HCT116 (cell line): ENCODE data around the gene ATP1A2. TPM values are rescaled to one million over a fixed set of nuclear protein-coding genes. Genes with fewer than 3 reads are reported as not detected.

ENCODE experiments used
- ATAC-seq: fragments of 200-7000 bp; cut with Tn5 transposase; 2 replicates; pipeline ENCODE4 v1.9.1; 2020; ENCODE audit warnings: mild to moderate bottlenecking, moderate library complexity
- BruUV-seq: library from RNA; stranded (reverse); fragments of 400-500 nt; replicated peaks from 2 replicates; lab custom pipeline; 2021; lab: Mats Ljungman, UMichigan
- CTCF ChIA-PET: fragments of 300-600 bp; sonication (Branson Sonifier 250); formaldehyde crosslinking; loops from one replicate; lab custom pipeline; 2021; ENCODE audit warnings: antibody characterized with exemption; lab: Charles Lee
- POLR2A ChIA-PET: fragments of 300-600, 350-600 bp; sonication (Branson Sonifier 250); formaldehyde crosslinking; loops from one replicate; lab custom pipeline; 2021; ENCODE audit warnings: antibody characterized with exemption; lab: Charles Lee
- RAD21 ChIA-PET, 2 experiments: fragments of 300-600 bp; sonication (Branson Sonifier 250); formaldehyde crosslinking; loops; one replicate each; lab custom pipeline; 2023; ENCODE audit warnings: low total read pairs in 2 of 2; ENCODE audit not compliant: uncharacterized antibody in 2 of 2, unreplicated experiment in 2 of 2, low non-redundant PET in 1 of 2; lab: Charles Lee
- DNase-seq: peaks from one replicate; pipeline ENCODE4 v3.0.0-alpha.2; 2010; ENCODE audit warnings: low read depth, low spot score
- H2AFZ ChIP-seq: fragments of 200-600 bp; shearing (Covaris generic), sonication (generic); 2 replicates; pipeline ENCODE4 v1.6.1; 2017; ENCODE audit warnings: low read depth, mixed run types, mixed read lengths, antibody characterized with exemption, low read length; ENCODE audit not compliant: poor library complexity, severe bottlenecking
- H3K27ac ChIP-seq: 2 replicates; pipeline ENCODE4 v1.5.1; 2012; ENCODE audit warnings: low read depth, low read length
- H3K27me3 ChIP-seq: fragments of 200-600 bp; sonication (generic); 2 replicates; pipeline ENCODE4 v1.6.1; 2016; ENCODE audit warnings: mixed run types, low read length, mixed read lengths; ENCODE audit not compliant: insufficient read depth
- H3K36me3 ChIP-seq, 2 experiments: fragments of 200-500 bp in 1 of 2; fragments of 200-600 bp in 1 of 2; sonication (Bioruptor generic) in 1 of 2; sonication (generic) in 1 of 2; 2 replicates each; pipeline versions ENCODE4 v1.5.1 to v1.6.1; 2014 to 2016; ENCODE audit warnings: low read length in 2 of 2, inconsistent platforms in 1 of 2, mixed read lengths in 1 of 2, mixed run types in 1 of 2; ENCODE audit not compliant: insufficient read depth in 2 of 2, control insufficient read depth in 1 of 2
- H3K4me1 ChIP-seq, 2 experiments: fragments of 200-600 bp in 1 of 2; sonication (generic) in 1 of 2; 2 replicates each; pipeline versions ENCODE4 v1.5.1 to v1.6.1; 2012 to 2017; ENCODE audit warnings: low read length in 2 of 2, inconsistent platforms in 1 of 2, mild to moderate bottlenecking in 1 of 2, mixed read lengths in 1 of 2, mixed run types in 1 of 2, moderate library complexity in 1 of 2; ENCODE audit not compliant: insufficient read depth in 2 of 2, control insufficient read depth in 1 of 2
- H3K4me2 ChIP-seq: fragments of 200-600 bp; sonication (generic); 2 replicates; pipeline ENCODE4 v1.6.1; 2017; ENCODE audit warnings: mixed run types, low read length, mixed read lengths
- H3K4me3 ChIP-seq, 2 experiments: fragments of 200-600 bp in 1 of 2; sonication (generic) in 1 of 2; replicated peaks in 1 of 2; 2 replicates each; pipeline ENCODE4 v1.5.1; 2011 to 2016; ENCODE audit warnings: low read length in 2 of 2, control low read depth in 1 of 2, low read depth in 1 of 2, mild to moderate bottlenecking in 1 of 2, mixed read lengths in 1 of 2, mixed run types in 1 of 2
- H3K79me2 ChIP-seq: fragments of 200-600 bp; sonication (generic); 2 replicates; pipeline ENCODE4 v1.6.1; 2017; ENCODE audit warnings: mild to moderate bottlenecking, mixed run types, low read length, moderate library complexity, mixed read lengths; ENCODE audit not compliant: insufficient read depth
- H3K9ac ChIP-seq: fragments of 200-600 bp; sonication (generic); 2 replicates; pipeline ENCODE4 v1.6.1; 2016; ENCODE audit warnings: low read length, mixed read lengths
- H3K9me2 ChIP-seq: fragments of 200-600 bp; sonication (generic), shearing (Covaris generic); 2 replicates; pipeline ENCODE4 v1.6.1; 2017; ENCODE audit warnings: mixed run types, mild to moderate bottlenecking, moderate library complexity; ENCODE audit not compliant: insufficient read depth
- H3K9me3 ChIP-seq, 2 experiments: fragments of 200-500 bp in 1 of 2; fragments of 200-600 bp in 1 of 2; sonication (Bioruptor generic) in 1 of 2; sonication (generic) in 1 of 2; 2 replicates each; pipeline ENCODE4 v1.6.1; 2014 to 2017; ENCODE audit warnings: low read length in 2 of 2, mixed read lengths in 2 of 2, inconsistent platforms in 1 of 2, low read depth in 1 of 2, mild to moderate bottlenecking in 1 of 2, mixed run types in 1 of 2, moderate library complexity in 1 of 2; ENCODE audit not compliant: control insufficient read depth in 1 of 2, insufficient read depth in 1 of 2
- H4K20me1 ChIP-seq: fragments of 200-600 bp; sonication (generic), shearing (Covaris generic); 2 replicates; pipeline ENCODE4 v1.6.1; 2017; ENCODE audit warnings: mixed run types, mild to moderate bottlenecking, moderate library complexity; ENCODE audit not compliant: insufficient read depth
- CEBPB ChIP-seq: IDR thresholded peaks from 2 replicates; pipeline ENCODE4 v1.6.1; 2012; ENCODE audit warnings: low read depth
- EGR1 ChIP-seq: IDR thresholded peaks from 2 replicates; pipeline ENCODE4 v1.6.1; 2012; ENCODE audit warnings: low read depth
- EZH2 ChIP-seq: fragments of 200-600 bp; sonication (generic); IDR thresholded peaks from 2 replicates; pipeline ENCODE4 v1.6.1; 2017; ENCODE audit warnings: antibody characterized with exemption, mixed run types
- EZH2phosphoT487 ChIP-seq: fragments of 200-600 bp; IDR thresholded peaks from 2 replicates; pipeline ENCODE4 v1.6.1; 2018; ENCODE audit warnings: antibody characterized with exemption, borderline replicate concordance
- FOSL1 ChIP-seq: IDR thresholded peaks from 2 replicates; pipeline ENCODE4 v1.6.1; 2012; ENCODE audit warnings: low read depth
- JUND ChIP-seq: IDR thresholded peaks from 2 replicates; pipeline ENCODE4 v1.6.1; 2012
- POLR2A ChIP-seq: IDR thresholded peaks from 2 replicates; pipeline ENCODE4 v1.7.0; 2011; ENCODE audit warnings: borderline replicate concordance; ENCODE audit not compliant: insufficient read depth, insufficient read length; ENCODE audit errors: extremely low read depth
- SIN3A ChIP-seq: IDR thresholded peaks from 2 replicates; pipeline ENCODE4 v1.6.1; 2012; ENCODE audit warnings: low read depth
- SRF ChIP-seq: IDR thresholded peaks from 2 replicates; pipeline ENCODE4 v1.6.1; 2012; ENCODE audit warnings: low read depth
- YY1 ChIP-seq: IDR thresholded peaks from 2 replicates; pipeline ENCODE4 v1.6.1; 2011; ENCODE audit warnings: low read length, low read depth, moderate library complexity, mild to moderate bottlenecking; ENCODE audit not compliant: insufficient replicate concordance; ENCODE audit errors: extremely low read depth
- ZFX ChIP-seq: fragments of 450-650 bp; IDR thresholded peaks from 2 replicates; pipeline ENCODE4 v1.6.1; 2017
- intact Hi-C: fragments of 100-400 bp; cut with micrococcal nuclease; formaldehyde crosslinking; loops from 2 replicates; pipeline ENCODE4 v1.10.0; 2022
- total RNA-seq: library from RNA; stranded (reverse); gene quantifications from one replicate; pipeline ENCODE4 v1.2.1, GENCODE V29; 2021; ENCODE audit not compliant: unreplicated experiment
- TF ChIP-seq, protein P1 (sequence below), 3 experiments: fragments of 200-600 bp in 1 of 3; sonication (generic) in 1 of 3; IDR thresholded peaks in 2 of 3; conservative IDR thresholded peaks in 1 of 3; 2 replicates each; pipeline ENCODE4 v1.5.1; 2012 to 2017; ENCODE audit warnings: low read depth in 2 of 3, low read length in 2 of 3, antibody characterized with exemption in 1 of 3, borderline replicate concordance in 1 of 3, control low read depth in 1 of 3, mild to moderate bottlenecking in 1 of 3, mixed read lengths in 1 of 3, mixed run types in 1 of 3, moderate library complexity in 1 of 3; ENCODE audit not compliant: insufficient read depth in 1 of 3
- TF ChIP-seq, protein P2 (sequence below): IDR thresholded peaks from 2 replicates; pipeline ENCODE4 v1.6.1; 2011; ENCODE audit warnings: mild to moderate bottlenecking, low read length, moderate library complexity; ENCODE audit not compliant: insufficient replicate concordance; ENCODE audit errors: extremely low read depth
- TF ChIP-seq, protein P3 (sequence below): IDR thresholded peaks from 2 replicates; pipeline ENCODE4 v1.6.1; 2012

Gene ATP1A2
- total RNA-seq, 1 experiment from 2014 or later, result not detected

DNA sequence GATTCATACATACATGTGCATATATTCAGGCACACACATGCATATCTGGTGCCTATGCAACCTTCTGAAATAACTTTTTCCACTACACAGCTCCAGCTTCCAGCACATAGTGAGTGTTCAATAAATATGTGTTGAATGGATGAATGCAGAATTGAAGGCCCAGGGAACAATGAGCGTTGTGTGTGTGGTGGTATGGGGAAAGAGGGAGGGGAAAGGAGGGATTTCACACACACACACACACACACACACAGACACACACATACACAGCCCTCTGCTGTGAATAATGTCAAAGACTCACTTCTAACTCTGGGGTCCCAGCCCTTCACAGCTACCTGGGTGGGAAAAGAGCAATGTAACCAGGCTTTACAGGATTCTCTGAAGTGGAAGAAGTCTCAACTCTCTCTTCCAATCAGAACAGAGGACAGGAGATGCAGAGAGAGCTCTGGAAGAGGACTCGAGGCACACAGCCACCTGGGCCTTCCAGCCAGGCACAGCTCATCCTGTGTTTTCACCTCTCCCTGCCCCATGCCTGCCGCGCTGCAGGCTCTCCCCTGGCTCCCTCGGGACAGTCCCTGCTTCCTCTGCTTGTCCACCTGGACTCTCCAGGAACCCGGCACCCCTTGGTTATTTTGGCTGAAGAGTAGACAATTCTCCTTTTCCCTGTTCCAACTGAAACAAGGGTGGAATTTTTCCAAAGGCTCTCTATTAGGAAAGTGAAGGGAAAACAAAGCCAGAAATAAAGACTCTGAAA lies 11.7 kb upstream of the ATP1A2 start:
- DNase-seq, result no peak
- ChIA-PET RAD21 (no interaction called here), CTCF (interaction anchor here (2.2 to 4.7 kb wide), 4 partner anchors 148 to 271 kb away, joined by 14 to 51 read pairs (median 30); no protein-coding TSS in a partner anchor), POLR2A (no interaction called here)
- Histone ChIP-seq H3K79me2 (no peaks in the 10 kb centered on the region), H2AFZ (no peak overlapping the region), H3K27me3 (no peaks in the 10 kb centered on the region), H3K9ac (no peak overlapping the region), H3K4me1 (peaks cover 6 to 24% of the 10 kb centered on the region in 2 experiments), H3K36me3 (no peaks in the 10 kb centered on the region), H3K27ac (no peak overlapping the region), H3K4me3 (no peak overlapping the region), H3K9me2 (no peaks in the 10 kb centered on the region), H3K9me3 (no peaks in the 10 kb centered on the region), H3K4me2 (no peak overlapping the region), H4K20me1 (no peaks in the 10 kb centered on the region)
- ATAC-seq, result no peak
- BruUV-seq, result no TSS peak
- intact Hi-C loops, result loop anchor here (5.0 kb wide), 1 partner anchor 503 kb away; no protein-coding TSS in a partner anchor
- TF ChIP-seq SRF (no peak), SIN3A (no peak), JUND (no peak), EZH2phosphoT487 (no peak)
- TF ChIP-seq, protein P1, sequence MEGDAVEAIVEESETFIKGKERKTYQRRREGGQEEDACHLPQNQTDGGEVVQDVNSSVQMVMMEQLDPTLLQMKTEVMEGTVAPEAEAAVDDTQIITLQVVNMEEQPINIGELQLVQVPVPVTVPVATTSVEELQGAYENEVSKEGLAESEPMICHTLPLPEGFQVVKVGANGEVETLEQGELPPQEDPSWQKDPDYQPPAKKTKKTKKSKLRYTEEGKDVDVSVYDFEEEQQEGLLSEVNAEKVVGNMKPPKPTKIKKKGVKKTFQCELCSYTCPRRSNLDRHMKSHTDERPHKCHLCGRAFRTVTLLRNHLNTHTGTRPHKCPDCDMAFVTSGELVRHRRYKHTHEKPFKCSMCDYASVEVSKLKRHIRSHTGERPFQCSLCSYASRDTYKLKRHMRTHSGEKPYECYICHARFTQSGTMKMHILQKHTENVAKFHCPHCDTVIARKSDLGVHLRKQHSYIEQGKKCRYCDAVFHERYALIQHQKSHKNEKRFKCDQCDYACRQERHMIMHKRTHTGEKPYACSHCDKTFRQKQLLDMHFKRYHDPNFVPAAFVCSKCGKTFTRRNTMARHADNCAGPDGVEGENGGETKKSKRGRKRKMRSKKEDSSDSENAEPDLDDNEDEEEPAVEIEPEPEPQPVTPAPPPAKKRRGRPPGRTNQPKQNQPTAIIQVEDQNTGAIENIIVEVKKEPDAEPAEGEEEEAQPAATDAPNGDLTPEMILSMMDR (IDR thresholded peaks at IDR 0.05 in 2 of 3, conservative IDR thresholded peaks at IDR 0.05 in 1 of 3; ENCODE audit: borderline replicate concordance in 1 of 3, insufficient read depth in 1 of 3, low read depth in 2 of 3, low read length in 2 of 3), result no peak

DNA sequence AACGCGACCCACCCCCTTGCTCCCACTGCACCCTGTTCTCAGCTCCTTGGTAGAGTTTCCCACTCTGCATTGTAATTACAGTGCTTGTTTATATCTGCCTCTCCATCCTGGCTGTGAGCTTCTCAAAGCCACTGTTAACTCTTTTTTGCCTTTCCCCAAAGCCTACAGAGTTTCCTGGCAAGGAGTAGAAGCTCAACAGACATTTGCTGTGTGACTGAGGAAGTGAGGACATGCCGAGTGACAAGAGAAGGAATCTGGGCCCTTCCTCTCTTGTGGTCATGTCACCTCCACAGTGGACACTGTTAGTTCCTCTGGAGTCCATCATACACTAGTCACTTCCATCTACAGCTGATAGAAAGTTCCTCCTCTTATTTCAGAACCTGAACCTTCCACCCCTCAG lies 11.1 kb upstream of the ATP1A2 start:
- Histone ChIP-seq H3K4me3 (no peak overlapping the region), H3K9me3 (no peaks in the 10 kb centered on the region), H2AFZ (no peak overlapping the region), H3K4me2 (no peak overlapping the region), H3K9me2 (no peaks in the 10 kb centered on the region), H4K20me1 (no peaks in the 10 kb centered on the region), H3K27me3 (no peaks in the 10 kb centered on the region), H3K4me1 (peaks cover 3 to 23% of the 10 kb centered on the region in 2 experiments; a peak in 3 of 4 replicates), H3K79me2 (no peaks in the 10 kb centered on the region), H3K9ac (no peak overlapping the region; the same call in 1 of the 2 replicates), H3K27ac (no peak overlapping the region), H3K36me3 (no peaks in the 10 kb centered on the region)
- ATAC-seq (no peak), DNase-seq (no peak)
- no TSS peak for BruUV-seq
- intact Hi-C loops, result loop anchor here (5.0 kb wide), 1 partner anchor 503 kb away; no protein-coding TSS in a partner anchor
- ChIA-PET POLR2A (interaction anchor here (1.0 kb wide), 1 partner anchor 147 kb away, joined by 3 read pairs; no protein-coding TSS in a partner anchor), RAD21 (no interaction called here), CTCF (interaction anchor here (1.0 to 4.7 kb wide), 5 partner anchors 19 to 271 kb away, joined by 3 to 51 read pairs (median 14); no protein-coding TSS in a partner anchor)
- no peak for TF ChIP-seq YY1
- no peak for TF ChIP-seq FOSL1
- TF ChIP-seq, protein P2, sequence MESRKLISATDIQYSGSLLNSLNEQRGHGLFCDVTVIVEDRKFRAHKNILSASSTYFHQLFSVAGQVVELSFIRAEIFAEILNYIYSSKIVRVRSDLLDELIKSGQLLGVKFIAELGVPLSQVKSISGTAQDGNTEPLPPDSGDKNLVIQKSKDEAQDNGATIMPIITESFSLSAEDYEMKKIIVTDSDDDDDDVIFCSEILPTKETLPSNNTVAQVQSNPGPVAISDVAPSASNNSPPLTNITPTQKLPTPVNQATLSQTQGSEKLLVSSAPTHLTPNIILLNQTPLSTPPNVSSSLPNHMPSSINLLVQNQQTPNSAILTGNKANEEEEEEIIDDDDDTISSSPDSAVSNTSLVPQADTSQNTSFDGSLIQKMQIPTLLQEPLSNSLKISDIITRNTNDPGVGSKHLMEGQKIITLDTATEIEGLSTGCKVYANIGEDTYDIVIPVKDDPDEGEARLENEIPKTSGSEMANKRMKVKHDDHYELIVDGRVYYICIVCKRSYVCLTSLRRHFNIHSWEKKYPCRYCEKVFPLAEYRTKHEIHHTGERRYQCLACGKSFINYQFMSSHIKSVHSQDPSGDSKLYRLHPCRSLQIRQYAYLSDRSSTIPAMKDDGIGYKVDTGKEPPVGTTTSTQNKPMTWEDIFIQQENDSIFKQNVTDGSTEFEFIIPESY, result no peak
- TF ChIP-seq EZH2phosphoT487, result no peak
- no peak for TF ChIP-seq EZH2
- TF ChIP-seq CEBPB, result no peak
- TF ChIP-seq POLR2A, result no peak
- no peak for TF ChIP-seq JUND
- no peak for TF ChIP-seq EGR1
- TF ChIP-seq, protein P3, sequence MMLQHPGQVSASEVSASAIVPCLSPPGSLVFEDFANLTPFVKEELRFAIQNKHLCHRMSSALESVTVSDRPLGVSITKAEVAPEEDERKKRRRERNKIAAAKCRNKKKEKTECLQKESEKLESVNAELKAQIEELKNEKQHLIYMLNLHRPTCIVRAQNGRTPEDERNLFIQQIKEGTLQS, result no peak
- no peak for TF ChIP-seq ZFX
